MCF 10A (cell line): ENCODE measurements around the gene C3orf33. TPM values are rescaled to one million over a fixed set of nuclear protein-coding genes. Genes with fewer than 3 reads are reported as not detected.
A peak's percentile ranks its signal among the peaks of the same experiment; 100 is the strongest.
"Not testable (repeated sequence)": the region's sequence is repeated elsewhere in the genome, so short reads cannot be mapped to it uniquely, and the experiment has no call there.

Experiments used
- BruUV-seq: library from RNA; stranded (reverse); fragments of 400-500 nt; replicated peaks from 2 replicates; lab custom pipeline; 2021; lab: Mats Ljungman, UMichigan
- CTCF ChIA-PET: fragments of 300-600 bp; sonication (Branson Sonifier 250); formaldehyde crosslinking; extraction: SDS; loops from one replicate; lab custom pipeline; 2021; ENCODE audit warnings: antibody characterized with exemption, inconsistent platforms; lab: Yijun Ruan, JAX
- POLR2A ChIA-PET: fragments of 300-600, 350-650 bp; sonication (Branson Sonifier 250); formaldehyde crosslinking; extraction: SDS; loops from one replicate; lab custom pipeline; 2020; ENCODE audit warnings: antibody characterized with exemption, inconsistent platforms; lab: Yijun Ruan, JAX
- DNase-seq: peaks from one replicate; pipeline ENCODE4 v3.0.0-alpha.2; 2018; ENCODE audit not compliant: unreplicated experiment
- H3K27ac Mint-ChIP-seq: one replicate; pipeline ENCODE4 v1.8.0; 2022; ENCODE audit warnings: mild to moderate bottlenecking, low read depth, mixed read lengths; ENCODE audit not compliant: unreplicated experiment
- H3K27me3 Mint-ChIP-seq: one replicate; pipeline ENCODE4 v1.8.0; 2022; ENCODE audit warnings: mixed read lengths; ENCODE audit not compliant: insufficient read depth, unreplicated experiment
- H3K36me3 Mint-ChIP-seq: one replicate; pipeline ENCODE4 v1.8.0; 2022; ENCODE audit warnings: mild to moderate bottlenecking, moderate library complexity, mixed read lengths; ENCODE audit not compliant: insufficient read depth, unreplicated experiment
- H3K4me1 Mint-ChIP-seq: one replicate; pipeline ENCODE4 v1.8.0; 2022; ENCODE audit warnings: mixed read lengths; ENCODE audit not compliant: insufficient read depth, unreplicated experiment
- H3K4me3 Mint-ChIP-seq: one replicate; pipeline ENCODE4 v1.8.0; 2022; ENCODE audit warnings: mild to moderate bottlenecking, moderate library complexity, mixed read lengths; ENCODE audit not compliant: unreplicated experiment
- H3K9me3 Mint-ChIP-seq: one replicate; pipeline ENCODE4 v1.8.0; 2022; ENCODE audit warnings: mixed read lengths; ENCODE audit not compliant: unreplicated experiment
- intact Hi-C: fragments of 100-400 bp; cut with micrococcal nuclease; formaldehyde crosslinking; loops from 2 replicates; pipeline ENCODE4 v1.14.1; 2022
- total RNA-seq: library from RNA; stranded (reverse); gene quantifications from 2 replicates; pipeline ENCODE4 v1.2.3, GENCODE V29; 2022
- TF ChIP-seq, protein P1 (sequence below): fragments of 200-600 bp; IDR thresholded peaks from one replicate; pipeline ENCODE4 v1.8.0; 2022; ENCODE audit warnings: antibody characterized with exemption, mild to moderate bottlenecking; ENCODE audit not compliant: unreplicated experiment

Gene C3orf33
- total RNA-seq, 1 experiment from 2014 or later = 3.6 TPM

GRCh38 chr3:155852341-155852740 is 46.3 kb upstream of the C3orf33 start:
- Mint-ChIP-seq H3K9me3 (no peaks in the 10 kb centered on the region), H3K4me3 (peak overlapping the region; percentile 87), H3K4me1 (peaks cover 6% of the 10 kb centered on the region), H3K27me3 (no peaks in the 10 kb centered on the region), H3K36me3 (peaks cover 11% of the 10 kb centered on the region), H3K27ac (peak overlapping the region; percentile 99)
- DNase-seq = no peak
- TF ChIP-seq, protein P1, sequence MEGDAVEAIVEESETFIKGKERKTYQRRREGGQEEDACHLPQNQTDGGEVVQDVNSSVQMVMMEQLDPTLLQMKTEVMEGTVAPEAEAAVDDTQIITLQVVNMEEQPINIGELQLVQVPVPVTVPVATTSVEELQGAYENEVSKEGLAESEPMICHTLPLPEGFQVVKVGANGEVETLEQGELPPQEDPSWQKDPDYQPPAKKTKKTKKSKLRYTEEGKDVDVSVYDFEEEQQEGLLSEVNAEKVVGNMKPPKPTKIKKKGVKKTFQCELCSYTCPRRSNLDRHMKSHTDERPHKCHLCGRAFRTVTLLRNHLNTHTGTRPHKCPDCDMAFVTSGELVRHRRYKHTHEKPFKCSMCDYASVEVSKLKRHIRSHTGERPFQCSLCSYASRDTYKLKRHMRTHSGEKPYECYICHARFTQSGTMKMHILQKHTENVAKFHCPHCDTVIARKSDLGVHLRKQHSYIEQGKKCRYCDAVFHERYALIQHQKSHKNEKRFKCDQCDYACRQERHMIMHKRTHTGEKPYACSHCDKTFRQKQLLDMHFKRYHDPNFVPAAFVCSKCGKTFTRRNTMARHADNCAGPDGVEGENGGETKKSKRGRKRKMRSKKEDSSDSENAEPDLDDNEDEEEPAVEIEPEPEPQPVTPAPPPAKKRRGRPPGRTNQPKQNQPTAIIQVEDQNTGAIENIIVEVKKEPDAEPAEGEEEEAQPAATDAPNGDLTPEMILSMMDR = no peak
- ChIA-PET POLR2A (interaction anchor here (0.7 to 4.5 kb wide), 11 partner anchors 10 to 1236 kb away, joined by 3 to 104 read pairs (median 6); partner anchors contain the start of genes C3orf33 and GMPS), CTCF (interaction anchor here (0.6 to 2.5 kb wide), 7 partner anchors 17 to 209 kb away, joined by 3 to 18 read pairs (median 4); partner anchors contain the start of gene C3orf33)
- no TSS peak for BruUV-seq
- intact Hi-C loops = loop anchor here (5.0 kb wide), 2 partner anchors 45 to 100 kb away; partner anchors contain the start of gene C3orf33

GRCh38 chr3:155849404-155849803 is 43.3 kb upstream of the C3orf33 start:
- Mint-ChIP-seq H3K4me1 (peaks cover 15% of the 10 kb centered on the region), H3K36me3 (peaks cover 13% of the 10 kb centered on the region), H3K4me3 (peak overlapping the region; percentile 50)
- H3K9me3 Mint-ChIP-seq, H3K27me3 Mint-ChIP-seq, H3K27ac Mint-ChIP-seq, DNase-seq, intact Hi-C loops, BruUV-seq: not testable (repeated sequence)
- CTCF ChIA-PET = interaction anchor here (0.6 to 1.7 kb wide), 5 partner anchors 19 to 49 kb away, joined by 3 to 5 read pairs (median 4); partner anchors contain the start of genes C3orf33 and GMPS
- POLR2A ChIA-PET = interaction anchor here (0.6 to 0.7 kb wide), 2 partner anchors 13 to 102 kb away, joined by 3 to 4 read pairs; no protein-coding TSS in a partner anchor

DNA sequence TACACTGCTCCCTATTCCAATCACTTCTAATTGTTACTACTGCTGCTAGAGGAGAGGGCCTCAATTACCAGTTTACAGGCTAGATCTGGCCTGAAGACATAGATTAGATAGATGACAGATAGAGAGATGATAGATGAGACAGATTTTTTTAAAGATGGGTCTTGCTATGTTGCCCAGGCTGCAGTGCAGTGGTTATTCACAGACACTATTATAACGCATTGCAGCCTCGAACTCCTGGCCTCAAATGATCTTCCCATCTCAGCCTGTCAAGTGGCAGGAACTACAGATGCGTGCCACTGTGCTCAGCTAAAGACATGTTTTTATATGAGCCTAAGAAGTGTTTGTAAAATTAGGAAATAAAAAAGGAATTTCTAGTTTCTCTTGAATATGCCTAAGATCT is 41.9 kb upstream of the C3orf33 start:
- TF ChIP-seq, protein P1 = no peak
- H3K27me3 Mint-ChIP-seq = no peaks in the 10 kb centered on the region
- POLR2A ChIA-PET = interaction anchor here (0.7 kb wide), 1 partner anchor 19 kb away, joined by 3 read pairs; no protein-coding TSS in a partner anchor
- DNase-seq = no peak
- H3K4me3 Mint-ChIP-seq = no peak overlapping the region
- peaks cover 19% of the 10 kb centered on the region for H3K4me1 Mint-ChIP-seq
- intact Hi-C loops = no loop called here
- CTCF ChIA-PET = interaction anchor here (0.7 kb wide), 1 partner anchor 24 kb away, joined by 3 read pairs; no protein-coding TSS in a partner anchor
- peaks cover 13% of the 10 kb centered on the region for H3K36me3 Mint-ChIP-seq
- BruUV-seq = no TSS peak
- H3K27ac Mint-ChIP-seq = no peak overlapping the region
- H3K9me3 Mint-ChIP-seq = no peaks in the 10 kb centered on the region

- Mint-ChIP-seq H3K4me3 (no peak overlapping the region), H3K9me3 (no peaks in the 10 kb centered on the region), H3K27me3 (no peaks in the 10 kb centered on the region), H3K36me3 (peaks cover 18% of the 10 kb centered on the region), H3K4me1 (peaks cover 19% of the 10 kb centered on the region), H3K27ac (no peak overlapping the region)
- POLR2A ChIA-PET = interaction anchor here (0.8 to 0.9 kb wide), 2 partner anchors 24 to 26 kb away, joined by 3 read pairs; no protein-coding TSS in a partner anchor
- TF ChIP-seq, protein P1 = no peak
- no peak for DNase-seq
- BruUV-seq = no TSS peak
- intact Hi-C loops = no loop called here
- CTCF ChIA-PET = no interaction called here
These were observed 40.0 kb upstream of the C3orf33 start for GRCh38 chr3:155846119-155846518.
